ENCODE data around the gene PRM2.
"Not testable (repeated sequence)": the region's sequence is repeated elsewhere in the genome, so short reads cannot be mapped to it uniquely, and the experiment has no call there.

PRM2 gene

GRCh38 chr16:11307639-11308492 is 31.6 kb upstream of the PRM2 start:
- DNase-seq (ENCODE audit: low read depth), result no peak

GRCh38 chr16:11306997-11307638 is 30.8 kb upstream of the PRM2 start:
- DNase-seq (ENCODE audit: low read depth), result no peak

- DNase-seq (ENCODE audit: low read depth), result no peak
Measured at GRCh38 chr16:11306381-11306780, 30.1 kb upstream of the PRM2 start.

- DNase-seq (ENCODE audit: low read depth), result no peak
Measured at GRCh38 chr16:11303405-11304138, 27.3 kb upstream of the PRM2 start.

- DNase-seq (ENCODE audit: low read depth), result no peak
Measured at GRCh38 chr16:11302977-11303376, 26.7 kb upstream of the PRM2 start.

- no peak for DNase-seq (ENCODE audit: low read depth)
Measured at GRCh38 chr16:11301645-11302501, 25.6 kb upstream of the PRM2 start.

- no peak for DNase-seq (ENCODE audit: low read depth)
Measured at GRCh38 chr16:11300560-11300892, 24.2 kb upstream of the PRM2 start.

GRCh38 chr16:11299865-11300559 is 23.7 kb upstream of the PRM2 start:
- no peak for DNase-seq (ENCODE audit: low read depth)

GRCh38 chr16:11298950-11299547 is 22.8 kb upstream of the PRM2 start:
- DNase-seq (ENCODE audit: low read depth), result not testable (repeated sequence)

GRCh38 chr16:11298143-11298900 is 22.0 kb upstream of the PRM2 start:
- no peak for DNase-seq (ENCODE audit: low read depth)

- DNase-seq (ENCODE audit: low read depth), result peak; percentile 54
Measured at GRCh38 chr16:11297492-11298142, 21.3 kb upstream of the PRM2 start.

GRCh38 chr16:11296706-11297491 is 20.6 kb upstream of the PRM2 start:
- DNase-seq (ENCODE audit: low read depth), result no peak

- no peak for DNase-seq (ENCODE audit: low read depth)
Measured at GRCh38 chr16:11296351-11296705, 20.0 kb upstream of the PRM2 start.

- DNase-seq (ENCODE audit: low read depth), result no peak
Measured at GRCh38 chr16:11295672-11296071, 19.4 kb upstream of the PRM2 start.

GRCh38 chr16:11292076-11292748 is 15.9 kb upstream of the PRM2 start:
- DNase-seq (ENCODE audit: low read depth), result no peak

- no peak for DNase-seq (ENCODE audit: low read depth)
Measured at GRCh38 chr16:11291091-11291703, 14.9 kb upstream of the PRM2 start.

GRCh38 chr16:11290102-11290893 is 14.0 kb upstream of the PRM2 start:
- DNase-seq (ENCODE audit: low read depth), result no peak
